Activated CD4-positive, CD25-positive, alpha-beta regulatory T cell treated with anti-CD3 and anti-CD28 coated beads, Interleukin-2, amount 50 U/mL, for 24 hours (primary cell): Measurements from ENCODE around the gene ADARB2.

Source experiments
- ATAC-seq, 2 donors: fragments of 150-1000 bp; cut with Tn5 transposase; one replicate each; pipeline ENCODE4 v1.10.0; 2021; ENCODE audit warnings: mild to moderate bottlenecking in 1 of 2, moderate library complexity in 1 of 2

ADARB2 gene

GRCh38 chr10:1610986-1611770, 126.1 kb downstream of the ADARB2 start:
- ATAC-seq, result no peak

- ATAC-seq, result no peak
Observed at GRCh38 chr10:1609648-1609970, 127.7 kb downstream of the ADARB2 start.

- no peak for ATAC-seq
Observed at GRCh38 chr10:1608851-1609647, 128.3 kb downstream of the ADARB2 start.

- ATAC-seq, result no peak
Observed at GRCh38 chr10:1608408-1608807, 128.9 kb downstream of the ADARB2 start.

GRCh38 chr10:1607466-1607865, 129.9 kb downstream of the ADARB2 start:
- no peak for ATAC-seq

GRCh38 chr10:1605999-1606940, 131.1 kb downstream of the ADARB2 start:
- ATAC-seq, result no peak

- no peak for ATAC-seq
Observed at GRCh38 chr10:1605121-1605520, 132.2 kb downstream of the ADARB2 start.

GRCh38 chr10:1604246-1604645, 133.1 kb downstream of the ADARB2 start:
- no peak for ATAC-seq

GRCh38 chr10:1603181-1603580, 134.1 kb downstream of the ADARB2 start:
- no peak for ATAC-seq

- no peak for ATAC-seq
Observed at GRCh38 chr10:1602037-1602484, 135.3 kb downstream of the ADARB2 start.

- no peak for ATAC-seq
Observed at GRCh38 chr10:1601406-1601805, 135.9 kb downstream of the ADARB2 start.

- ATAC-seq, result no peak
Observed at GRCh38 chr10:1600861-1601260, 136.5 kb downstream of the ADARB2 start.

GRCh38 chr10:1598393-1599153, 138.8 kb downstream of the ADARB2 start:
- no peak for ATAC-seq

- ATAC-seq, result no peak
Observed at GRCh38 chr10:1597370-1598146, 139.8 kb downstream of the ADARB2 start.

- ATAC-seq, result no peak
Observed at GRCh38 chr10:1596482-1597099, 140.7 kb downstream of the ADARB2 start.

- ATAC-seq, result no peak
Observed at GRCh38 chr10:1595726-1596125, 141.6 kb downstream of the ADARB2 start.

- ATAC-seq, result no peak
Observed at GRCh38 chr10:1595242-1595600, 142.1 kb downstream of the ADARB2 start.

- no peak for ATAC-seq
Observed at GRCh38 chr10:1594372-1595241, 142.7 kb downstream of the ADARB2 start.

GRCh38 chr10:1591742-1592141, 145.6 kb downstream of the ADARB2 start:
- no peak for ATAC-seq

- no peak for ATAC-seq
Observed at GRCh38 chr10:1591045-1591444, 146.3 kb downstream of the ADARB2 start.
